ENCODE results near the gene PCBP3.

PCBP3 gene

DNA sequence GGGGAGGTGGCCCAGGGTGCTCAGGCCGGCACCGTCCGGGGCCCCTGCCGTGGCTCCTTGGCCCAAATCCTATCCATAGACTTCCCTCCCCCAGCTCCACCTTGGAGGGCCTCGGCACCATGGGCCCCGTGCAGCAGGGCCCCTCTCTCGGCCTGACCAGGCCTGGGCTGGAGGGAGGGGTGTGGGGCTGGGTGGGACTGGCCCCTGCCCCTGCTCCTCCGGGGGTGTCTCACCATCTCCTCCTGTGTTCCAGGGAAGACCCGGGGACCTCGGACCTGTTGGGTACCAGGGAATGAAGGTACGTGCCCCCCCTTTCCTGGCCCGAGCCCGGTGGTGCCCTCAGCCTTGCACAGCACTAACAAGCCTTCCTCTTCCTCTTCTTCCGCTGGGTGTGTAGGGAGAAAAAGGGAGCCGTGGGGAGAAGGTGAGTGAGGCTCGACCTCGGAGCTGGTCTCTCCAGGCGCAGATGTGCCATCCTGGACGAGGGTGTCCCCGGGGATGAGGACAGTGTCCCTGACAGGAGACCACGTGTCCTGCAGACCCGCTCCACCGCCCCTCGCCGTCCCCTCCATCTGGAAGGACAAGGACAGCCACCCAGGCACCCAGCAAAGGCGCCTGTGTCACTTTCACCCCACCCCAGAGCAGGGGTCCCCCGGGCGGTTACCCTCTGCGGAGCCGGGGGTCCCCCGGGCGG, 346.0 kb downstream of the PCBP3 start:
- no peak for DNase-seq

DNA sequence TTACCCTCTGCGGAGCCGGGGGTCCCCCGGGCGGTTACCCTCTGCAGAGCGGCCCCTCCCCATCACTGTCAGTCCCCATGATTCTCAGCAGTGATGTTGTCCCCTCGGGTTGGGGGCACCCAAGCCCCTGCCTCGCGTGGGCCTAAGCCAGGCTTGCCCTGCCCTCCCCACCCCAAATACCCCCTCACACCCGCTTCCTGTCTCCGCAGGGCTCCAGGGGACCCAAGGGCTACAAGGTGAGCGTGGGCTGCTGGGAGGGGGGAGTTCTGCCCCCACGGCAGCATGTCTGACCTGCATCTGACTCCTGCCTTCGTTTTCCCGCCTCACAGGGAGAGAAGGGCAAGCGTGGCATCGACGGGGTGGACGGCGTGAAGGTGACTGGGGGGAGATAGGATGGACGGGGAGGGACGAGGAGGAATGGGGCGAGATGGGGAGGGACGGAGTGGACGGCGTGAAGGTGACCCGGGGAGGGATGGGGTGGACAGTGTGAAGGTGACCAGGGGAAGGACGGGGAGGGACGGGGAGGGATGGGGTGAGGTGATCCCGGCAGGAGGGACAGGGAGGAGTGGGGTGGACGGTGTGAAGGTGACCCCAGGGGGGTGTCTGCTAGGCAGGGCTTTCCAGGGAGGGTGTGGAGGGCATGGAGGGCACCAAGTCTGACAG, 346.7 kb downstream of the PCBP3 start:
- no peak for DNase-seq

DNA sequence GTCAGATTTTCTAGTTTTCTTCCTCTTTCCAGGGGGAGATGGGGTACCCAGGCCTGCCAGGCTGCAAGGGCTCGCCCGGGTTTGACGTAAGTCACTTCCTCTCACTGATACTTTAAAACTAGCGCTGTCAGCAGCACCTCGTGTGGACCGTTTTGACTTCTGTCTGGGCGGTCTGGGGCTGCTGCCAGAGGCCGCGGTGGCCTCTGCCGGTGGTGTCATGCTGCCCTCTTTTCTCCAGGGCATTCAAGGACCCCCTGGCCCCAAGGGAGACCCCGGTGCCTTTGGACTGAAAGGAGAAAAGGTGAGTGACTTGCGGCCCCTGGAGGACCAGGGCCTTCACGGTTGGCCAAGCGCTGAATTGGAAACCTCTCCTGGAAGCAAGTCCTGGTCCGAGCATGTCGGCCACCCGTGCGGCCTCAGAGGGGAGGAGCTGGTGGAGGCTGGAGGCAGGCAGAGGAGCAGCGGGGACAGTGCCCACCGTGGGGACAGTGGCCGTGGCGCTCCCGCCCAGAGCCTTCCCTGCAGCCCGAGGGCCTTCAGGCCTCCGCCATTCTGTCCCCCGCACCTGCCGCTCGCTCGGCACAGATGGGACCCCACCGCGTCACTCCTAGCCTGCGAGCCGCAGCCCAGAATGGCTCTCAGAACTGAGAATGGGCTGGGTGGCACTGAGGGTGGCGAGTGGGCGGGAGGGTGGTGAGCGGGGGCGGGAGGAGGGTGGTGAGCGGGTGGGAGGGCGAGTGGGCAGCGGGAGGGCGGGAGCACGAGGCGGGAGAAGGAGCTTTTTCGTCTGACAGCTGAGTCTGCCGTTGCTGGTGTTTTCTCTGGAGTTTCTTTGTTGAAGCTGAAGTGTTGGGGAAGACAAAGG, 347.4 kb downstream of the PCBP3 start:
- DNase-seq: no peak

GRCh38 chr21:45991606-45992300, 348.2 kb downstream of the PCBP3 start:
- DNase-seq: no peak
